HG03159 (cell line): ENCODE results near the gene MGAT2.
"Not testable (repeated sequence)": the region's sequence is repeated elsewhere in the genome, so short reads cannot be mapped to it uniquely, and the experiment has no call there.

Source experiments
- ATAC-seq: cut with Tn5 transposase; IDR thresholded peaks from one replicate; pipeline ENCODE4 v1.9.1; 2021; ENCODE audit warnings: mild to moderate bottlenecking, moderate library complexity; ENCODE audit not compliant: unreplicated experiment

The MGAT2 gene

GRCh38 chr14:49620182-49621113, at the start of gene MGAT2, which contains the start of gene RPL36AL:
Gene MGAT2, plus strand, starts transcription at chr14:49620799. Its CDS starts 470 bp downstream, at chr14:49621269.
Gene RPL36AL, minus strand, starts transcription at chr14:49620626. Its CDS starts 1,522 bp downstream, at chr14:49619104.
- peak; percentile 94 for ATAC-seq

DNA sequence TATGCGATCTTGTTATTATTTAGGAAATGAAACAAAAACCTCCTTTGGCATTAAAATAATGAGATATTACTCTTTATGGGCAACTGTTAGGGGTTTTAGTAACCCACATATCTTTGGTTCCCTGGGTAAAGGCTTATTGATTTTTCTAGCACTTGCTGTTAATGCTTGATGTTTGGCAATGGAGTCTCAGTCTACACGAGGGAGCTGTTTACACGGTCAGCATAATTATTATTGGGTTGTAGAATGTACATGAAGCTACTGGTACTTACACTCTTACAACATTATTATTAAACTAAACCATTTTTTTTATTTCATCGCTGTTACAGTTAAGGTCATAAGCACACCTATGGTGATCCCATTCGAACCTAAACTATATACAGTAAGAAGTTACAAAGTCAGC, 46.6 kb upstream of the MGAT2 start:
- no peak for ATAC-seq

GRCh38 chr14:49578141-49578540, 42.5 kb upstream of the MGAT2 start:
- ATAC-seq = no peak

DNA sequence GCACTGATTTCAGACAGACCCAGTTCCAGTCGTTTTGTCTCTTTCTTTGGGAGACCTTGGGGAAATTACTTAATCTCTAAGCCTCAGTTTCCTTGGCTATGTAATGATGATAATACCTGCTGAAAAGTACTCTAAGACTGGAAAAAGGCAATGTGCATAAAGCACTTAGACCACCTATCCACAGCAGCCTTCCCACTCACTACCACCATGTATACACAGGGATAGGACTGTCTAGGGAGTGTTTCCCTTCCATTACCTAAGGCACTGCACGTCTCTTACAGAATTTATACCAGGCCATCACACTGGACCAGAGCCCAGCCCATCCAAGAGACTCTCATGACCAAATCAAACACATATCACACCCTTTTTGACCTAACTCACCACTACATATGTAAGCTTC, 40.8 kb upstream of the MGAT2 start:
- no peak for ATAC-seq

DNA sequence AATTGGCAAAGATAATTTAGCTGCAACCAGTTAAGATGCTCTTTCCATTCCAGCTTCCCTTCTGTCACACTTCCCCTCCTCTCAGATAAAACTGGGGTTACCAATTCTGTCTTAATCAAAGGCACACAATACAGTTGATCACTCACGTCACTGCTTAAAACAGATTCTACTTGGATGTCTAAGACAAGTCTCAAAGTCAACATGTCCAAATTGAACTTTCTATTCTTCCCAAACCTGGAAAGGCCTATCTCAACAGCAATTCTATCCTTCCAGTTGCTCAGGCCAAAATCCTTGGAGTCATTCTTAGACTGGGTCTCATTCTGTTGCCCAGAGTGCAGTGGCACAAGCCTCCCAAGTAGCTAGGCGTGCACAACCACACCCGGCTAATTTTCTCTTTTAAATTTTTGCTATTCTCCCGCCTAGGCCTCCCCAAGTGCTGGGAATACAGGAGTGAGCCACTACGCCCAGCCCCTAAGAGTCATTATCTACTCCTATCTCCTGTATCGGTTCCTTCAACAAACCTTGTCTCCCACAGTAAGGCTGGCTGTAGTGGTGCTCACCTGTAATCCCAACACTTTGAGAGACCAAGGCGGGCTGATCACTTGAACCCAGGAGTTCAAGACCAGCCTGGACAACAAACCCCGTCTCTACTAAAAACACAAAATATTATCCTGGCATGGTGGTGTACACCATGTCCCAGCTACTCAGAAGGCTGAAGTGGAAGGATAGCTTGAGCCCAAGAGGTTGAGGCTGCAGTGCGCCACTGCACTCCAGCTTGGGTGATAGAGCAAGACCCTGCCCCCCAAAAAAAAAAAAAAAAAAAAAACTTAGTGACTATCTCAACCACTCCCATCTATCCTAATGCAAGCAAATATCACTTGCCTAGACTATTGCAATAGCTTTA, 39.1 kb upstream of the MGAT2 start:
- no peak for ATAC-seq

DNA sequence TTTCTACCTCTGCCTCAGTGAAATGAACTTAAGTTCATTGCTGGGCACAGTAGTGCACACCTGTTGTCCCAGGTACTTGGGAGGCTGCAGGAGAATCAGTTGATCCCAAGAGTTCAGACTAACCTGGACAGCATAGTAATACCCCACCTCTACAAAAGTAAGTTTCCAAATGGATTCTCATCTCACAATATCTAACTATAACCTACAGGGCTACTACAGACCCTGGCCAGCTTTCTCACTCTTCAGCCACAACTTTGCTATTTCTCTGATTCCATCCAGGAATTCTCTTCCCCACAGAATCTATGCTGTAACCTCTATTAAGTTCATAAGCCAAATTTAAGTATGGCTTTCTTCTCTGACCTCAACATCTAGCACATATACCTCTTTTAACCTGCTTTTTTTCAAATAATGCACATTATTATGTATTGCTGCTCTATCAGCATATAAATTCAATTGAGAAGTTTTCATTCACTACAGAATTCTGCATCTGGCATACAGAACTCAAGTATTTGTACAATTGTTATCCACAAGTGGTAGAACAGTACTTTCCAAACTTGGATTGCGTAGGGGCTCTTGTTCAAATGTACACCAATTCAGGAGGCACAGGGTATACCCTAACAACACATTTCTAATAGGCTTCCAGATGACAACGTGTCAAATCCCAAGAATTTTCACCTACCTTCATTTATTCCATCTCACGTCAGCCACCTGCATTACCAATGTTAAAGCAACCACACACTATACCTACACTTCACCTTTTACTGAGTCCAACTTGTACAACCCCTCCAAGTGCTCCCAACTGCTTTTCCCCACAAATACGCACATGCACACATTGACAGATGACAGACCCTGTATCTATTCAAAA, 38.3 kb upstream of the MGAT2 start:
- no peak for ATAC-seq

- no peak for ATAC-seq
Observed at GRCh38 chr14:49583629-49584028, 37.0 kb upstream of the MGAT2 start.

DNA sequence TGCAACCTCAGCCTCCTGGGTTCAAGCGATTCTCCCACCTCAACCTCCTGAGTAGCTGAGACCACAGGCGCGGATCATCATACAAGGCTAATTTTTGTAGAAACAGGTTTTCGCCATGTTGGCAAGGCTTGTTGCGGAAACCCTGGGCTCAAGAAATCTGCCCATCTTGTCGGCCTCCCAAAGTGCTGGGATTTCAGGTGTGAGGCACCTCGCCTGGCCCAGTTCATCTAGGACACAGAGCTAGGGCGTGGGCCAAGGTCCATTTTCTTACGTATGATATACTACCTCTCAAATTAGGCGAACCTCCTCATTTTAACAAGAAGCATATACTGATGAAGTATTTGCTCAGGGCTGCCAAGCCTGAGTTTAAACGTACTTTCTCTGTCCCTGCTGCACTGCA, 36.5 kb upstream of the MGAT2 start:
- ATAC-seq = no peak

GRCh38 chr14:49584981-49585640, 35.5 kb upstream of the MGAT2 start:
- ATAC-seq = not testable (repeated sequence)

- ATAC-seq = peak; percentile 87
Observed at GRCh38 chr14:49585803-49586672, 34.6 kb upstream of the MGAT2 start, which contains the start of gene RPS29. Gene RPS29, minus strand, starts transcription at chr14:49586380. Its CDS starts 34 bp downstream, at chr14:49586346.

DNA sequence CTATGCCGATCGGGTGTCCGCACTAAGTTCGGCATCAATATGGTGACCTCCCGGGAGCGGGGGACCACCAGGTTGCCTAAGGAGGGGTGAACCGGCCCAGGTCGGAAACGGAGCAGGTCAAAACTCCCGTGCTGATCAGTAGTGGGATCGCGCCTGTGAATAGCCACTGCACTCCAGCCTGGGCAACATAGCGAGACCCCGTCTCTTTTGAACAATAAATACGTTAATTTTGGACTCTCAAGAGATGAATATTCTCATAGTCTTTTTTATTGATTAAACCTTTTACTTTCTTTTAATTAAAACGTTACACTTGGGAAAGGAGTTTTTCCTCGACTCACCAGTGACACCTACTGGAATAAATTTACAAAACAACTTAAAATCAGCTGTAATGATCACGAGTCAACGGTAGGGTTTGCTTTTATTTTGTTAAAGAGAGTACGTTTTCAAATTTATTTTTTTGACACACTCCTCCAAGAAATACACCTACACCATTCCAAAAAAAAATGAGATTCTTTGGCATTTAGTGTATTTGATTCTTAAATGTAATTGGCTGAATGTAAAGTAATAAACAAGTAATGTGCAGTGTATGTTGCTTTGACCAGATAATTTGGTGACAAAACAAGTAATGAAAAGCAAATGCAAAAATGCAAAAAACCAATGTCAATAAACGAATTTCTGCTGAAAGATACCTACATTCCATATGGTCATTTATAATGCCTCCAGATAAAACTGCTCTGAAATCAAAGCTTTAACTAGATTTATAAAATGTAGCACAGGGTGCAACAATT, 33.7 kb upstream of the MGAT2 start:
- ATAC-seq = peak; percentile 35

- no peak for ATAC-seq
Observed at GRCh38 chr14:49589387-49589786, 31.2 kb upstream of the MGAT2 start.

- no peak for ATAC-seq
Observed at GRCh38 chr14:49593016-49593415, 27.6 kb upstream of the MGAT2 start.

DNA sequence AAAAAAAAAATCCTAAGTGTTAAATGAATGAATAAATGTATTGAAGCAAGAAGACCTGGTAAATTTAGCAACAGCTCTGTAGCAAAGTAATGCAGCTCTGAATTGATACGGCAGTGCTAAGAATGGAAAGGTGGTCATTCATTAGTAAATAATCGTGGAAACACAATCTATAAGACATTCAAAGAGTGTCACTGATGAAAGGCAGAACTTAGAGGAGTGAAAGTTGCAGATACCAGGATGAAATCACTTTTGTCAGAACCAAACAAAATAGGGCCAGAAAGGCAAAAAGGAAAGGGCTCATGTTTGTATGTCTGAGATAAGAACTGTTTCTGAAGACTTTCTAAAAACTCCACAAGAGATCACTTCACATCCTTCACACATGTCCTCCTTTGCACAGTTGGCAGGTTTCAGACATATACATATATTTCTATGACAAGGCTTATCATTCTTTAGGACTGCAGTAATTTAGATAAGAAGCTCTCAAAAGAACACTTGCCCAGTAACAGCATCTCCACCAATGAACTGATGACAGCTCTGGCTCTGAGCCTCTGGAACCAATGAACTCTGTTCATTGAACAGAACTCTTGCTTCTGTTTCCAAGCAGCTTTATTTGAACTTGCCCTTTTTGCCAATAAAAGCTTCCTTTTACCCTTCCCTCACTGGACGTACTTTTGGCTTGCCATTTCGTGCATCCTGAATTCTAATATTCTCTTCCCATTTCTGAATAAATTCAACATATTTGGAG, 26.1 kb upstream of the MGAT2 start:
- no peak for ATAC-seq

DNA sequence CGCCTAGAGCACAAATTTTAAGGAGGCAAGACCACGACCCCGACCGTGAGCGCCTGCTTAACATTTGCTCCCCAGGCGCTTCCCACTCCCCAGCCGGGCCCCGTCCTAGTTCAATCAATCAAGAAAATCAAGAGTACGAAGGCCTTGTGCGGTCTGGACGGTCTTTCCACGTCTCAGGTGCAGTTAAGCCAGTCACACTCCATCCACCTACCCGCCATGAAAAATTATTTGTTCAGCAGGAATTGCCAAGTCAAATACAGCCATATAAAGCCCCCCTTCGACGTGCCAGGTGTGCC, 22.5 kb upstream of the MGAT2 start:
- no peak for ATAC-seq

- ATAC-seq = peak; percentile 60
Observed at GRCh38 chr14:49598485-49599300, 21.9 kb upstream of the MGAT2 start, which contains the start of gene LRR1. Gene LRR1, plus strand, starts transcription at chr14:49598940. Its CDS starts 81 bp downstream, at chr14:49599021.

- no peak for ATAC-seq
Observed at GRCh38 chr14:49607583-49607982, 13.0 kb upstream of the MGAT2 start.
